ENCODE measurements around the gene MRPS27. TPM values are rescaled to one million over a fixed set of nuclear protein-coding genes. Genes with fewer than 3 reads are reported as not detected.

MRPS27 gene
- total and polyA plus RNA-seq, 9 of the 15 experiments (the other 6 are each of a cell fraction or from before 2014, with no cell fraction given) = 73.6 to 144 (median 106) TPM

DNA sequence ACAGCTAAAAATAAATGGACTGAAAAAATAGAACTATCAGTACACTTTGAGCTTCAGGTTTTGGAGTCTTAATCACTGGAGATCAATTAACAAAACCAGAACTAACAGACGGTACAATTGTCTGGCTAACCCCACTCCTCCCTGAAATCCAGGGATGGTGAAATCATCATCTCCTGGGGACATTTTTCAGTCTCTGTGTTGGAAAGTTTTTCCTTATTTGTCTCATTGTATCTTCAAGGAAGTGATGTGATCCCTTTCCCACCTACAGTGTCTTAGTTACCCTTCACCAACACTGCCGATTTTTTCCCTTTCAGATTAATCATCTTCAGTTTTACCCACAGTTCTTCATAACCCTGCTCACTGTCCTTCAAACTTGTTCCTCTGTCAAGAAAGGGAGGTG is 130.9 kb downstream of the MRPS27 start:
- TF ChIP-seq, protein P1, sequence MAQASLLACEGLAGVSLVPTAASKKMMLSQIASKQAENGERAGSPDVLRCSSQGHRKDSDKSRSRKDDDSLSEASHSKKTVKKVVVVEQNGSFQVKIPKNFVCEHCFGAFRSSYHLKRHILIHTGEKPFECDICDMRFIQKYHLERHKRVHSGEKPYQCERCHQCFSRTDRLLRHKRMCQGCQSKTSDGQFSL (CRISPR knock-in tag; IDR thresholded peaks at IDR 0.05) = no peak
- TF ChIP-seq, protein P1 (tag; IDR thresholded peaks at IDR 0.05) = no peak
- Histone ChIP-seq H3K79me2 (ENCODE audit: control insufficient read depth, insufficient read depth, low read length) (no peaks in the 10 kb centered on the region), H3K27ac (ENCODE audit: extremely low read depth, low read depth, low read length) (no peak overlapping the region), H2AFZ (ENCODE audit: low read depth, low read length) (no peak overlapping the region), H3K36me3 (ENCODE audit: control insufficient read depth, insufficient read depth, low read length) (peaks cover 64% of the 10 kb centered on the region), H4K20me1 (replicated peaks; ENCODE audit: control insufficient read depth, insufficient read depth, low read length) (no peaks in the 10 kb centered on the region), H3K4me2 (ENCODE audit: insufficient read depth, low read length) (no peak overlapping the region), H3K4me3 (no peak overlapping the region), H3K9me3 (replicated peaks; ENCODE audit: control insufficient read depth, insufficient read depth, low read depth, low read length) (no peaks in the 10 kb centered on the region), H3K9ac (ENCODE audit: insufficient read depth in 1 of 2, low read depth in 2 of 2, low read length in 2 of 2) (no peak overlapping the region), H3K9me1 (ENCODE audit: control insufficient read depth, insufficient read depth, low read length) (no peaks in the 10 kb centered on the region), H3K27me3 (ENCODE audit: control insufficient read depth in 2 of 2, insufficient read depth in 2 of 2, low read length in 2 of 2) (no peaks in the 10 kb centered on the region), H3K4me1 (replicated peaks in 1 of 2; ENCODE audit: control insufficient read depth in 2 of 2, insufficient read depth in 2 of 2, low read length in 2 of 2) (peaks cover 0 to 3% of the 10 kb centered on the region in 2 experiments; a peak in 2 of 5 replicates)
- no peak for ATAC-seq
- in situ Hi-C loops (cut with MboI) (no loop called here), intact Hi-C loops (cut with micrococcal nuclease) (no loop called here)
- no TSS peak for BruUV-seq (replicated peaks)
- WGBS (ENCODE audit: insufficient coverage, low coverage, missing lambda C conversion rate) = 85% methylated on average over 2 of the region's 2 CpGs
- POLR2A ChIA-PET = interaction anchor here (1.0 to 2.2 kb wide), 2 partner anchors 21 to 119 kb away, joined by 3 to 6 read pairs; no protein-coding TSS in a partner anchor
- FAIRE-seq = no peak
- CTCF ChIA-PET (ENCODE audit: low intra/inter-chr PET ratio) = no interaction called here
- DNase-seq (ENCODE audit: extremely low read depth in 1 of 4, low spot score in 3 of 4) = no peak

- POLR2A ChIA-PET = interaction anchor here (1.0 to 2.2 kb wide), 2 partner anchors 20 to 120 kb away, joined by 3 to 6 read pairs; no protein-coding TSS in a partner anchor
- intact Hi-C loops (cut with micrococcal nuclease) = no loop called here
- Histone ChIP-seq H3K27ac (ENCODE audit: extremely low read depth, low read depth, low read length) (no peak overlapping the region), H3K27me3 (ENCODE audit: control insufficient read depth in 2 of 2, insufficient read depth in 2 of 2, low read length in 2 of 2) (no peaks in the 10 kb centered on the region), H2AFZ (ENCODE audit: low read depth, low read length) (no peak overlapping the region), H3K4me3 (no peak overlapping the region), H3K36me3 (ENCODE audit: control insufficient read depth, insufficient read depth, low read length) (peaks cover 65% of the 10 kb centered on the region), H3K9ac (ENCODE audit: insufficient read depth in 1 of 2, low read depth in 2 of 2, low read length in 2 of 2) (no peak overlapping the region), H3K4me2 (ENCODE audit: insufficient read depth, low read length) (no peak overlapping the region), H3K4me1 (replicated peaks in 1 of 2; ENCODE audit: control insufficient read depth in 2 of 2, insufficient read depth in 2 of 2, low read length in 2 of 2) (peaks cover 0 to 3% of the 10 kb centered on the region in 2 experiments; a peak in 2 of 5 replicates), H3K79me2 (ENCODE audit: control insufficient read depth, insufficient read depth, low read length) (no peaks in the 10 kb centered on the region), H3K9me3 (replicated peaks; ENCODE audit: control insufficient read depth, insufficient read depth, low read depth, low read length) (no peaks in the 10 kb centered on the region), H4K20me1 (replicated peaks; ENCODE audit: control insufficient read depth, insufficient read depth, low read length) (no peaks in the 10 kb centered on the region), H3K9me1 (ENCODE audit: control insufficient read depth, insufficient read depth, low read length) (no peaks in the 10 kb centered on the region)
- no peak for FAIRE-seq
- CTCF ChIA-PET (ENCODE audit: low intra/inter-chr PET ratio) = no interaction called here
- no peak for ATAC-seq
- in situ Hi-C loops (cut with MboI) = no loop called here
- 95% methylated on average over 2 of the region's 2 CpGs for WGBS (ENCODE audit: insufficient coverage, low coverage, missing lambda C conversion rate)
- no TSS peak for BruUV-seq (replicated peaks)
- no peak for DNase-seq (ENCODE audit: extremely low read depth in 1 of 4, low spot score in 3 of 4)
- no peak for TF ChIP-seq RAD51 (IDR thresholded peaks at IDR 0.05; ENCODE audit: borderline replicate concordance, low read depth)
- no peak for TF ChIP-seq GABPB2 (CRISPR knock-in tag; conservative IDR thresholded peaks at IDR 0.05)
These were observed 131.9 kb downstream of the MRPS27 start for GRCh38 chr5:72188166-72188565.
